ENCODE data around the gene PHPT1.

The PHPT1 gene

GRCh38 chr9:136851941-136852663, 2.9 kb downstream of the PHPT1 start, which contains the start of gene MAMDC4:
TSS of gene MAMDC4 (plus strand) at chr9:136852346. CDS start at chr9:136852417, 71 bp downstream.
- TF ChIP-seq EGR1 (IDR thresholded peaks at IDR 0.05): no peak

GRCh38 chr9:136852664-136853595, 3.7 kb downstream of the PHPT1 start:
- no peak for TF ChIP-seq TEAD4 (IDR thresholded peaks at IDR 0.05)
- no peak for TF ChIP-seq TAF1 (IDR thresholded peaks at IDR 0.05; ENCODE audit: low read depth)
- TF ChIP-seq, protein P1, sequence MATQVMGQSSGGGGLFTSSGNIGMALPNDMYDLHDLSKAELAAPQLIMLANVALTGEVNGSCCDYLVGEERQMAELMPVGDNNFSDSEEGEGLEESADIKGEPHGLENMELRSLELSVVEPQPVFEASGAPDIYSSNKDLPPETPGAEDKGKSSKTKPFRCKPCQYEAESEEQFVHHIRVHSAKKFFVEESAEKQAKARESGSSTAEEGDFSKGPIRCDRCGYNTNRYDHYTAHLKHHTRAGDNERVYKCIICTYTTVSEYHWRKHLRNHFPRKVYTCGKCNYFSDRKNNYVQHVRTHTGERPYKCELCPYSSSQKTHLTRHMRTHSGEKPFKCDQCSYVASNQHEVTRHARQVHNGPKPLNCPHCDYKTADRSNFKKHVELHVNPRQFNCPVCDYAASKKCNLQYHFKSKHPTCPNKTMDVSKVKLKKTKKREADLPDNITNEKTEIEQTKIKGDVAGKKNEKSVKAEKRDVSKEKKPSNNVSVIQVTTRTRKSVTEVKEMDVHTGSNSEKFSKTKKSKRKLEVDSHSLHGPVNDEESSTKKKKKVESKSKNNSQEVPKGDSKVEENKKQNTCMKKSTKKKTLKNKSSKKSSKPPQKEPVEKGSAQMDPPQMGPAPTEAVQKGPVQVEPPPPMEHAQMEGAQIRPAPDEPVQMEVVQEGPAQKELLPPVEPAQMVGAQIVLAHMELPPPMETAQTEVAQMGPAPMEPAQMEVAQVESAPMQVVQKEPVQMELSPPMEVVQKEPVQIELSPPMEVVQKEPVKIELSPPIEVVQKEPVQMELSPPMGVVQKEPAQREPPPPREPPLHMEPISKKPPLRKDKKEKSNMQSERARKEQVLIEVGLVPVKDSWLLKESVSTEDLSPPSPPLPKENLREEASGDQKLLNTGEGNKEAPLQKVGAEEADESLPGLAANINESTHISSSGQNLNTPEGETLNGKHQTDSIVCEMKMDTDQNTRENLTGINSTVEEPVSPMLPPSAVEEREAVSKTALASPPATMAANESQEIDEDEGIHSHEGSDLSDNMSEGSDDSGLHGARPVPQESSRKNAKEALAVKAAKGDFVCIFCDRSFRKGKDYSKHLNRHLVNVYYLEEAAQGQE (IDR thresholded peaks at IDR 0.05; ENCODE audit: low read depth): no peak
- TF ChIP-seq CEBPB (IDR thresholded peaks at IDR 0.05): no peak
- no peak for TF ChIP-seq ZBTB7A (IDR thresholded peaks at IDR 0.05; ENCODE audit: low read depth)
- TF ChIP-seq YY1 (IDR thresholded peaks at IDR 0.05; ENCODE audit: low read depth): no peak
- TF ChIP-seq FOXM1 (IDR thresholded peaks at IDR 0.05; ENCODE audit: borderline replicate concordance, low read depth): no peak
- TF ChIP-seq NFIC (IDR thresholded peaks at IDR 0.05): no peak
- TF ChIP-seq RAD21 (IDR thresholded peaks at IDR 0.05; ENCODE audit: low read depth): no peak

DNA sequence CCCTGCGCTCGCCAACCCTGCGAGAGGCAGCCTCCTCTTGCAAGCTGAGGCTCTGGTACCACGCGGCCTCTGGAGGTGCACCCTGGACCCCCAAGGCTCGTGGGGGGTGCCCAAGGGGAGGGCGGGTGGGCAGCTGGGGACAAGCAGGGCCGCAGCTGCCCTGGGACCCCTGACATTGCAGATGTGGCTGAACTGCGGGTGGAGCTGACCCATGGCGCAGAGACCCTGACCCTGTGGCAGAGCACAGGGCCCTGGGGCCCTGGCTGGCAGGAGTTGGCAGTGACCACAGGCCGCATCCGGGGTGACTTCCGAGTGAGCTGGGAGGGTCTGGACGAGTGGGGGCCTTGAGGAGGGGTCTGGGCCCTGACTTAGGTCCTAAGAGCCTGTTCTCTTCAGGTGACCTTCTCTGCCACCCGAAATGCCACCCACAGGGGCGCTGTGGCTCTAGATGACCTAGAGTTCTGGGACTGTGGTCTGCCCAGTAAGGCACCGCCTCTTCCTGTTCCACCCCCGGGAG, 4.4 kb downstream of the PHPT1 start:
- TF ChIP-seq RAD21 (IDR thresholded peaks at IDR 0.05; ENCODE audit: low read depth) (no peak), TEAD4 (IDR thresholded peaks at IDR 0.05) (no peak), NFIC (IDR thresholded peaks at IDR 0.05) (no peak), TAF1 (IDR thresholded peaks at IDR 0.05; ENCODE audit: low read depth) (no peak), YY1 (IDR thresholded peaks at IDR 0.05; ENCODE audit: low read depth) (no peak), EGR1 (IDR thresholded peaks at IDR 0.05) (no peak), CREB1 (IDR thresholded peaks at IDR 0.05; ENCODE audit: low read depth) (no peak), CEBPB (IDR thresholded peaks at IDR 0.05) (no peak), TCF12 (IDR thresholded peaks at IDR 0.05; ENCODE audit: low read depth) (no peak), ZBTB7A (IDR thresholded peaks at IDR 0.05; ENCODE audit: low read depth) (no peak), FOXM1 (IDR thresholded peaks at IDR 0.05; ENCODE audit: borderline replicate concordance, low read depth) (no peak), EP300 (IDR thresholded peaks at IDR 0.05; ENCODE audit: borderline replicate concordance) (no peak)
- TF ChIP-seq, protein P2, sequence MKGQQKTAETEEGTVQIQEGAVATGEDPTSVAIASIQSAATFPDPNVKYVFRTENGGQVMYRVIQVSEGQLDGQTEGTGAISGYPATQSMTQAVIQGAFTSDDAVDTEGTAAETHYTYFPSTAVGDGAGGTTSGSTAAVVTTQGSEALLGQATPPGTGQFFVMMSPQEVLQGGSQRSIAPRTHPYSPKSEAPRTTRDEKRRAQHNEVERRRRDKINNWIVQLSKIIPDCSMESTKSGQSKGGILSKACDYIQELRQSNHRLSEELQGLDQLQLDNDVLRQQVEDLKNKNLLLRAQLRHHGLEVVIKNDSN (IDR thresholded peaks at IDR 0.05): no peak
- TF ChIP-seq, protein P3, sequence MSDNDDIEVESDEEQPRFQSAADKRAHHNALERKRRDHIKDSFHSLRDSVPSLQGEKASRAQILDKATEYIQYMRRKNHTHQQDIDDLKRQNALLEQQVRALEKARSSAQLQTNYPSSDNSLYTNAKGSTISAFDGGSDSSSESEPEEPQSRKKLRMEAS (IDR thresholded peaks at IDR 0.05): no peak
- TF ChIP-seq, protein P1 (IDR thresholded peaks at IDR 0.05; ENCODE audit: low read depth): no peak

DNA sequence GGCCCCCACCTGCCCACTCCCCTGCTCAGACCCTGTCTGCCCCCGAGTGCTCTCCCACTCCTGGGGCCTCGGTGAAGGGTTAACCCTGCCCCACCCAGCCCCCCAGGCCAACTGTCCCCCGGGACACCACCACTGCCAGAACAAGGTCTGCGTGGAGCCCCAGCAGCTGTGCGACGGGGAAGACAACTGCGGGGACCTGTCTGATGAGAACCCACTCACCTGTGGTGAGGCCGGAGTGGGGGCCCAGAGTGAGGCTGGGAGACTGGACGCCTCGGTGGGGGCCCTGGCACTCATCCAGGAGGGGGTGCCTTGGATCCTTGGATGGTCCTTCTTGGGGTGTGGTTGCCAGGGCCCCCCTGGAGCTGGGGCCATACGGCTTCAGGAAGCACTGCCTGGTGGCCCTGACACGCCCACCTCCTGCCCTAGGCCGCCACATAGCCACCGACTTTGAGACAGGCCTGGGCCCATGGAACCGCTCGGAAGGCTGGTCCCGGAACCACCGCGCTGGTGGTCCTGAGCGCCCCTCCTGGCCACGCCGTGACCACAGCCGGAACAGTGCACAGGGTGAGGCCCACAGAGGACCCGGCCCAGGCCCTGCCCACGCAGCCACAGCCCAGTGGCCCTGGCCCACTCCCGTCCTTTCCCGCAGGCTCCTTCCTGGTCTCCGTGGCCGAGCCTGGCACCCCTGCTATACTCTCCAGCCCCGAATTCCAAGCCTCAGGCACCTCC, 5.1 kb downstream of the PHPT1 start:
- no peak for TF ChIP-seq TCF12 (IDR thresholded peaks at IDR 0.05; ENCODE audit: low read depth)
- TF ChIP-seq, protein P1 (IDR thresholded peaks at IDR 0.05; ENCODE audit: low read depth): no peak
- TF ChIP-seq, protein P2 (IDR thresholded peaks at IDR 0.05): no peak
- TF ChIP-seq, protein P3 (IDR thresholded peaks at IDR 0.05): no peak
- TF ChIP-seq NFIC (IDR thresholded peaks at IDR 0.05): no peak
- TF ChIP-seq CEBPB (IDR thresholded peaks at IDR 0.05): no peak
- no peak for TF ChIP-seq CREB1 (IDR thresholded peaks at IDR 0.05; ENCODE audit: low read depth)
- no peak for TF ChIP-seq EP300 (IDR thresholded peaks at IDR 0.05; ENCODE audit: borderline replicate concordance)
- no peak for TF ChIP-seq TEAD4 (IDR thresholded peaks at IDR 0.05)
- TF ChIP-seq TAF1 (IDR thresholded peaks at IDR 0.05; ENCODE audit: low read depth): no peak
- no peak for TF ChIP-seq YY1 (IDR thresholded peaks at IDR 0.05; ENCODE audit: low read depth)

All from Ishikawa (cell line).